CD14-positive monocyte (primary cell): ENCODE results near the gene MTUS2. TPM values are rescaled to one million over a fixed set of nuclear protein-coding genes. Genes with fewer than 3 reads are reported as not detected.

ENCODE experiments used
- DNase-seq, 3 donors: peaks; one replicate each; pipeline ENCODE4 v3.0.0-alpha.2; 2011 to 2022
- H2AFZ ChIP-seq: 2 replicates; pipeline ENCODE4 v1.6.0; 2012; ENCODE audit warnings: mild to moderate bottlenecking, low read depth, low read length, inconsistent platforms; ENCODE audit not compliant: insufficient read depth, poor library complexity, severe bottlenecking
- H3K27ac ChIP-seq, 2 donors: 1 replicate in 1 of 2; 2 replicates in 1 of 2; pipeline ENCODE4 v1.5.1; 2012 to 2013; ENCODE audit warnings: low read length in 2 of 2, control low read depth in 1 of 2, inconsistent platforms in 1 of 2, low read depth in 1 of 2, mild to moderate bottlenecking in 1 of 2
- H3K27me3 ChIP-seq, 2 donors: one replicate each; pipeline versions ENCODE4 v1.6.0 to v1.6.1; 2011 to 2013; ENCODE audit warnings: low read length in 2 of 2; ENCODE audit not compliant: control insufficient read depth in 2 of 2, insufficient read depth in 2 of 2
- H3K36me3 ChIP-seq, 2 donors: replicated peaks in 1 of 2; 1 replicate in 1 of 2; 2 replicates in 1 of 2; pipeline versions ENCODE4 v1.5.1 to v1.6.1; 2012 to 2013; ENCODE audit warnings: low read length in 2 of 2, control low read depth in 1 of 2, inconsistent platforms in 1 of 2, mild to moderate bottlenecking in 1 of 2; ENCODE audit not compliant: insufficient read depth in 2 of 2, control insufficient read depth in 1 of 2
- H3K4me1 ChIP-seq, 2 donors: 1 replicate in 1 of 2; 2 replicates in 1 of 2; pipeline versions ENCODE4 v1.5.1 to v1.6.1; 2012 to 2013; ENCODE audit warnings: low read length in 2 of 2, control low read depth in 1 of 2, inconsistent platforms in 1 of 2, mild to moderate bottlenecking in 1 of 2, moderate library complexity in 1 of 2; ENCODE audit not compliant: insufficient read depth in 2 of 2, control insufficient read depth in 1 of 2
- H3K4me2 ChIP-seq: replicated peaks from 2 replicates; pipeline ENCODE3; 2012; ENCODE audit warnings: low read length, moderate library complexity, mild to moderate bottlenecking; ENCODE audit not compliant: poor library complexity, severe bottlenecking; ENCODE audit errors: extremely low read depth
- H3K4me3 ChIP-seq, 3 experiments: fragments of 200-600 bp in 1 of 3; sonication (generic) in 1 of 3; replicated peaks in 1 of 3; 1 replicate in 2 of 3; 2 replicates in 1 of 3; pipeline ENCODE4 v1.5.1; 2011 to 2013; ENCODE audit warnings: low read length in 3 of 3, mild to moderate bottlenecking in 3 of 3, control low read depth in 2 of 3, low read depth in 2 of 3, inconsistent platforms in 1 of 3, moderate library complexity in 1 of 3
- H3K79me2 ChIP-seq: 2 replicates; pipeline ENCODE4 v1.6.0; 2012; ENCODE audit warnings: mild to moderate bottlenecking, control low read depth, inconsistent platforms, low read length, moderate library complexity; ENCODE audit not compliant: insufficient read depth
- H3K9ac ChIP-seq: 2 replicates; pipeline ENCODE4 v1.6.0; 2017; ENCODE audit warnings: low read length, mild to moderate bottlenecking; ENCODE audit not compliant: insufficient read depth, poor library complexity, severe bottlenecking
- H3K9me3 ChIP-seq, 2 donors: replicated peaks in 1 of 2; 1 replicate in 1 of 2; 2 replicates in 1 of 2; pipeline versions ENCODE4 v1.5.1 to v1.6.1; 2012 to 2013; ENCODE audit warnings: low read length in 2 of 2, control low read depth in 1 of 2; ENCODE audit not compliant: control insufficient read depth in 1 of 2, insufficient read depth in 1 of 2
- H4K20me1 ChIP-seq: 2 replicates; pipeline ENCODE4 v1.6.0; 2012; ENCODE audit warnings: mild to moderate bottlenecking, low read length, control low read depth, moderate library complexity; ENCODE audit not compliant: insufficient read depth
- H3K27ac Mint-ChIP-seq, 7 donors: one replicate each; pipeline ENCODE4 v1.8.0; 2020; ENCODE audit warnings: mild to moderate bottlenecking in 7 of 7, mixed read lengths in 7 of 7, moderate library complexity in 6 of 7, inconsistent platforms in 2 of 7
- H3K27me3 Mint-ChIP-seq, 3 donors: one replicate each; pipeline ENCODE4 v1.8.0; 2021 to 2022; ENCODE audit warnings: low read depth in 3 of 3, mild to moderate bottlenecking in 3 of 3, mixed read lengths in 3 of 3, moderate library complexity in 3 of 3, inconsistent platforms in 1 of 3
- H3K36me3 Mint-ChIP-seq, 2 donors: one replicate each; pipeline ENCODE4 v1.8.0; 2020; ENCODE audit warnings: mixed read lengths in 2 of 2, inconsistent platforms in 1 of 2, mild to moderate bottlenecking in 1 of 2
- H3K4me1 Mint-ChIP-seq: one replicate; pipeline ENCODE4 v1.8.0; 2020; ENCODE audit warnings: mild to moderate bottlenecking, mixed read lengths
- H3K4me3 Mint-ChIP-seq, 2 donors: one replicate each; pipeline ENCODE4 v1.8.0; 2020; ENCODE audit warnings: mild to moderate bottlenecking in 2 of 2, mixed read lengths in 2 of 2, moderate library complexity in 1 of 2
- H3K9me3 Mint-ChIP-seq, 7 donors: one replicate each; pipeline ENCODE4 v1.8.0; 2020 to 2022; ENCODE audit warnings: mixed read lengths in 7 of 7, mild to moderate bottlenecking in 6 of 7, moderate library complexity in 6 of 7, inconsistent platforms in 2 of 7
- CTCF ChIP-seq: fragments of 200-600 bp; IDR thresholded peaks from one replicate; pipeline ENCODE4 v1.8.0; 2022; ENCODE audit warnings: antibody characterized with exemption, mild to moderate bottlenecking
- WGBS: methylation state at CpG from one replicate; pipeline ENCODE4 v1.1.5; 2013; ENCODE audit warnings: missing lambda C conversion rate; ENCODE audit not compliant: insufficient coverage; 5-methylcytosine and 5-hydroxymethylcytosine counted together
- intact Hi-C, 2 donors: fragments of 100-400 bp; cut with micrococcal nuclease; formaldehyde crosslinking; loops; one replicate each; pipeline versions ENCODE4 v1.15.0 to v1.15.1; 2023
- polyA plus RNA-seq, 3 donors: library from polyadenylated mRNA; depleted of rRNA in 1 of 3; unstranded in 2 of 3; stranded (reverse) in 1 of 3; fragments of 300-500 nt in 2 of 3; fragments of >200 nt in 1 of 3; fragmentation: Illumina TruSeq in 2 of 3; gene quantifications; 1 replicate in 2 of 3; 2 replicates in 1 of 3; pipeline ENCODE4 v1.2.3, GENCODE V29; 2012 to 2021

Gene MTUS2
- polyA plus RNA-seq, 3 donors, result 0.04 TPM; not detected in 2

- DNase-seq, result no peak
- no CpG with 5 or more reads among the region's 1 CpG for WGBS
- Mint-ChIP-seq H3K36me3 (no peaks in the 10 kb centered on the region), H3K27me3 (peaks cover 0 to 1% (median 0%) of the 10 kb centered on the region in 3 donors), H3K4me1 (no peaks in the 10 kb centered on the region), H3K27ac (no peak overlapping the region), H3K9me3 (peaks cover 0 to 5% (median 1%) of the 10 kb centered on the region in 7 donors), H3K4me3 (no peak overlapping the region)
- Histone ChIP-seq H2AFZ (no peak overlapping the region), H3K27ac (no peak overlapping the region), H3K4me2 (no peak overlapping the region), H4K20me1 (no peaks in the 10 kb centered on the region), H3K9ac (no peak overlapping the region), H3K9me3 (no peaks in the 10 kb centered on the region), H3K4me3 (no peak overlapping the region), H3K36me3 (no peaks in the 10 kb centered on the region), H3K79me2 (no peaks in the 10 kb centered on the region), H3K27me3 (no peaks in the 10 kb centered on the region), H3K4me1 (no peaks in the 10 kb centered on the region)
- intact Hi-C loops, result no loop called here
- TF ChIP-seq CTCF, result no peak
Observed at GRCh38 chr13:29458419-29458818, 638.3 kb downstream of the MTUS2 start.

GRCh38 chr13:29459813-29460355 is 639.7 kb downstream of the MTUS2 start:
- 100% methylated on average over 2 of the region's 2 CpGs for WGBS
- Histone ChIP-seq H3K4me1 (no peaks in the 10 kb centered on the region), H3K9me3 (no peaks in the 10 kb centered on the region), H3K27ac (no peak overlapping the region), H3K4me2 (no peak overlapping the region), H2AFZ (no peak overlapping the region), H4K20me1 (no peaks in the 10 kb centered on the region), H3K79me2 (no peaks in the 10 kb centered on the region), H3K36me3 (no peaks in the 10 kb centered on the region), H3K9ac (no peak overlapping the region), H3K27me3 (no peaks in the 10 kb centered on the region), H3K4me3 (no peak overlapping the region)
- DNase-seq, result no peak
- no peak overlapping the region for H3K27ac Mint-ChIP-seq
- intact Hi-C loops, result no loop called here
- H3K27me3 Mint-ChIP-seq, result peaks cover 0 to 1% (median 0%) of the 10 kb centered on the region in 3 donors
- no peaks in the 10 kb centered on the region for H3K36me3 Mint-ChIP-seq
- no peak overlapping the region for H3K4me3 Mint-ChIP-seq
- no peaks in the 10 kb centered on the region for H3K4me1 Mint-ChIP-seq
- TF ChIP-seq CTCF, result no peak
- peaks cover 0 to 8% (median 1%) of the 10 kb centered on the region in 7 donors for H3K9me3 Mint-ChIP-seq
